Upper lobe of right lung (tissue), 1 donor: Measurements from ENCODE around the gene ZBTB7C. TPM values are rescaled to one million over a fixed set of nuclear protein-coding genes. Genes with fewer than 3 reads are reported as not detected.

Source experiments
- ATAC-seq: fragments of 200-7000 bp; cut with Tn5 transposase; one replicate; pipeline ENCODE4 v1.9.1; 2020; ENCODE audit warnings: mild to moderate bottlenecking, moderate library complexity
- DNase-seq: peaks from one replicate; pipeline ENCODE4 v3.0.0-alpha.2; 2020
- H3K27ac ChIP-seq: fragments of 200-600 bp; one replicate; pipeline ENCODE4 v1.8.0; 2022
- H3K27me3 ChIP-seq: fragments of 200-600 bp; one replicate; pipeline ENCODE4 v1.8.0; 2022; ENCODE audit warnings: mild to moderate bottlenecking
- H3K36me3 ChIP-seq: fragments of 200-600 bp; one replicate; pipeline ENCODE4 v1.8.0; 2022
- H3K4me1 ChIP-seq: fragments of 200-600 bp; one replicate; pipeline ENCODE4 v1.8.0; 2022
- H3K4me3 ChIP-seq: fragments of 200-600 bp; one replicate; pipeline ENCODE4 v1.8.0; 2022; ENCODE audit warnings: mild to moderate bottlenecking
- H3K9me3 ChIP-seq: fragments of 200-600 bp; one replicate; pipeline ENCODE4 v1.8.0; 2022
- CTCF ChIP-seq: fragments of 200-600 bp; IDR thresholded peaks from one replicate; pipeline ENCODE4 v1.8.0; 2022; ENCODE audit warnings: antibody characterized with exemption
- intact Hi-C: fragments of 100-400 bp; cut with DNase I; formaldehyde crosslinking; loops from one replicate; pipeline ENCODE4 v1.11.0; 2022
- total RNA-seq: library from RNA; stranded (reverse); fragmentation: NEBNext Ultra II Directional; extraction: Animal tissue kit (Norgen Biotek cat#: 25700); gene quantifications from one replicate; pipeline ENCODE4 v1.2.1, GENCODE V29; 2021
- donor health status: DM: no; HTN: yes; CAD: no; lungs with severe emphysema.

ZBTB7C gene
- total RNA-seq, 1 donor from 2014 or later: 17.7 TPM

- no peak overlapping the region for H3K4me3 ChIP-seq
- DNase-seq (no peak), ATAC-seq (no peak)
- no peaks in the 10 kb centered on the region for H3K27me3 ChIP-seq
- TF ChIP-seq CTCF: no peak
- intact Hi-C loops: no loop called here
- H3K4me1 ChIP-seq: peaks cover 16% of the 10 kb centered on the region
- no peaks in the 10 kb centered on the region for H3K9me3 ChIP-seq
- H3K27ac ChIP-seq: no peak overlapping the region
- no peaks in the 10 kb centered on the region for H3K36me3 ChIP-seq
Observed at GRCh38 chr18:48374423-48375149, 34.6 kb downstream of the ZBTB7C start.

- no peak for TF ChIP-seq CTCF
- ATAC-seq: no peak
- H3K27ac ChIP-seq: no peak overlapping the region
- no peaks in the 10 kb centered on the region for H3K9me3 ChIP-seq
- H3K36me3 ChIP-seq: no peaks in the 10 kb centered on the region
- H3K4me1 ChIP-seq: peaks cover 16% of the 10 kb centered on the region
- H3K27me3 ChIP-seq: no peaks in the 10 kb centered on the region
- H3K4me3 ChIP-seq: no peak overlapping the region
- intact Hi-C loops: no loop called here
- DNase-seq: no peak
Observed at GRCh38 chr18:48371854-48372602, 37.2 kb downstream of the ZBTB7C start.

- no peak for TF ChIP-seq CTCF
- H3K4me1 ChIP-seq: peaks cover 4% of the 10 kb centered on the region
Observed at GRCh38 chr18:48367557-48367956, 41.6 kb downstream of the ZBTB7C start.

GRCh38 chr18:48365965-48366364 is 43.2 kb downstream of the ZBTB7C start:
- DNase-seq (no peak), ATAC-seq (no peak)
- Histone ChIP-seq H3K4me1 (peaks cover 4% of the 10 kb centered on the region), H3K4me3 (no peak overlapping the region), H3K27me3 (no peaks in the 10 kb centered on the region), H3K27ac (no peak overlapping the region), H3K36me3 (no peaks in the 10 kb centered on the region), H3K9me3 (no peaks in the 10 kb centered on the region)
- intact Hi-C loops: no loop called here
- TF ChIP-seq CTCF: no peak

More at GRCh38 chr18:48367557-48367956, 41.6 kb downstream of the ZBTB7C start:
- H3K36me3 ChIP-seq: no peaks in the 10 kb centered on the region
- no peaks in the 10 kb centered on the region for H3K27me3 ChIP-seq
- DNase-seq (no peak), ATAC-seq (no peak)
- no peaks in the 10 kb centered on the region for H3K9me3 ChIP-seq
- H3K4me3 ChIP-seq: no peak overlapping the region
- H3K27ac ChIP-seq: no peak overlapping the region
- intact Hi-C loops: no loop called here

- Histone ChIP-seq H3K36me3 (no peaks in the 10 kb centered on the region), H3K27ac (no peak overlapping the region), H3K4me1 (peaks cover 4% of the 10 kb centered on the region), H3K4me3 (no peak overlapping the region), H3K9me3 (no peaks in the 10 kb centered on the region), H3K27me3 (no peaks in the 10 kb centered on the region)
- no peak for TF ChIP-seq CTCF
- DNase-seq (no peak), ATAC-seq (no peak)
- intact Hi-C loops: no loop called here
Observed at GRCh38 chr18:48364146-48364545, 45.0 kb downstream of the ZBTB7C start.
